Parathyroid adenoma (tissue), 2 donors: Measurements from ENCODE around the gene PROZ.

Experiments used
- H2AFZ ChIP-seq: fragments of 300-600 bp; sonication (generic); one replicate; pipeline ENCODE4 v1.7.0; 2017; ENCODE audit warnings: antibody characterized with exemption, mild to moderate bottlenecking
- H3K27ac ChIP-seq: fragments of 300-600 bp; sonication (generic); one replicate; pipeline ENCODE4 v1.7.0; 2017
- H3K27me3 ChIP-seq: fragments of 300-600 bp; sonication (generic); one replicate; pipeline ENCODE4 v1.7.0; 2017; ENCODE audit warnings: low read length; ENCODE audit not compliant: control insufficient read depth, insufficient read depth
- H3K36me3 ChIP-seq: fragments of 300-600 bp; sonication (generic); one replicate; pipeline ENCODE4 v1.7.0; 2017; ENCODE audit warnings: low read length; ENCODE audit not compliant: control insufficient read depth, insufficient read depth
- H3K4me1 ChIP-seq: fragments of 300-600 bp; sonication (generic); one replicate; pipeline ENCODE4 v1.7.0; 2017; ENCODE audit warnings: control low read depth
- H3K4me2 ChIP-seq: fragments of 300-600 bp; sonication (generic); one replicate; pipeline ENCODE4 v1.7.0; 2017; ENCODE audit warnings: low read length
- H3K4me3 ChIP-seq: fragments of 300-600 bp; sonication (generic); one replicate; pipeline ENCODE4 v1.7.0; 2017; ENCODE audit warnings: low read depth, low read length
- H3K79me2 ChIP-seq: fragments of 300-600 bp; sonication (generic); one replicate; pipeline ENCODE4 v1.7.0; 2017; ENCODE audit warnings: control low read depth
- H3K9ac ChIP-seq: fragments of 300-600 bp; sonication (generic); one replicate; pipeline ENCODE4 v1.7.0; 2017; ENCODE audit warnings: mild to moderate bottlenecking
- H3K9me3 ChIP-seq: fragments of 300-600 bp; sonication (generic); one replicate; pipeline ENCODE4 v1.7.0; 2017; ENCODE audit warnings: low read length; ENCODE audit not compliant: control insufficient read depth
- TF ChIP-seq, protein P1 (sequence below): fragments of 300-600 bp; sonication (generic); IDR thresholded peaks from one replicate; pipeline ENCODE4 v1.7.0; 2017; ENCODE audit warnings: antibody characterized with exemption, mild to moderate bottlenecking
- donor health status: primary hyperparathyroidism.

The PROZ gene

DNA sequence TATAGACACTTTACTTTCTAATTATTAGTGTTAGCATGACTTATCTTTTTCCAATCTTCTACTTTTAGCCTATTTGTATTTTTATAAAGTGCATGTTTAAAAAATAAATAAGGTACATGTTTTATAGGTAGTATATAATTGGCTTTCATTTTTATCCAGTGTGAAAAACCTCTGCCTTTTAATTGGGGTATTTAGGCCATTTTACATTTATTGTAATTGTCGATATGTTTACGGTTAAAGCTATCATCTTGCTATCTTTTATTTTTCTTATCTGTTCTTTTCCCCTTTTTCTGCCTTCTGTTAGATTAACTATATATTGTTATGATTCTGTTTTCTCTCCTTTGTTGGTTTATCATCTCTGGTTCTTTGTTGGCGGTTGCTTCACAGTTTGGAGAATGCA, 9.1 kb downstream of the PROZ start:
- Histone ChIP-seq H3K4me1 (no peaks in the 10 kb centered on the region), H3K27ac (no peak overlapping the region), H3K4me2 (no peak overlapping the region), H2AFZ (no peak overlapping the region), H3K27me3 (no peaks in the 10 kb centered on the region), H3K79me2 (no peaks in the 10 kb centered on the region), H3K9ac (no peak overlapping the region), H3K4me3 (no peak overlapping the region), H3K36me3 (no peaks in the 10 kb centered on the region), H3K9me3 (no peaks in the 10 kb centered on the region)
- TF ChIP-seq, protein P1, sequence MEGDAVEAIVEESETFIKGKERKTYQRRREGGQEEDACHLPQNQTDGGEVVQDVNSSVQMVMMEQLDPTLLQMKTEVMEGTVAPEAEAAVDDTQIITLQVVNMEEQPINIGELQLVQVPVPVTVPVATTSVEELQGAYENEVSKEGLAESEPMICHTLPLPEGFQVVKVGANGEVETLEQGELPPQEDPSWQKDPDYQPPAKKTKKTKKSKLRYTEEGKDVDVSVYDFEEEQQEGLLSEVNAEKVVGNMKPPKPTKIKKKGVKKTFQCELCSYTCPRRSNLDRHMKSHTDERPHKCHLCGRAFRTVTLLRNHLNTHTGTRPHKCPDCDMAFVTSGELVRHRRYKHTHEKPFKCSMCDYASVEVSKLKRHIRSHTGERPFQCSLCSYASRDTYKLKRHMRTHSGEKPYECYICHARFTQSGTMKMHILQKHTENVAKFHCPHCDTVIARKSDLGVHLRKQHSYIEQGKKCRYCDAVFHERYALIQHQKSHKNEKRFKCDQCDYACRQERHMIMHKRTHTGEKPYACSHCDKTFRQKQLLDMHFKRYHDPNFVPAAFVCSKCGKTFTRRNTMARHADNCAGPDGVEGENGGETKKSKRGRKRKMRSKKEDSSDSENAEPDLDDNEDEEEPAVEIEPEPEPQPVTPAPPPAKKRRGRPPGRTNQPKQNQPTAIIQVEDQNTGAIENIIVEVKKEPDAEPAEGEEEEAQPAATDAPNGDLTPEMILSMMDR, result no peak

DNA sequence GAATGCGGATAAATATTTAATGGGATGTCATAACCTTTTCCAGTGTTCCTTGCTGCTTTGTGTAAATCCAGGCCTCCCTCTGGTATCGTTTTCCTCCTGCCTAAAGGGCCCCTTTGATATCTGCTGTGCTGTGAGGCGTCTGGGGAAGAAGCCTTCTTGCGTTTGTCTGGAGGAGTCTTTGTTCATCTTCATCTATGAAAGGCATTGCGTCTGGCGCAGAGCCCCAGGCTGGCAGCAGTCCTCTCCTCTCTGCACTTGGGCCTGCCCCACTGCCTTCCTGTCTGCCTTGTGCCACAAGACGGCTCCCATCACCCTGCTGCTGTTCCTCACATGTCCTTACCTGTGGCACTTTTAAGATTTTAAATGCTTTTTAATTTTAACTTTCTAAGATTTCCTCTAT, 9.8 kb downstream of the PROZ start:
- Histone ChIP-seq H2AFZ (no peak overlapping the region), H3K79me2 (no peaks in the 10 kb centered on the region), H3K9me3 (no peaks in the 10 kb centered on the region), H3K9ac (no peak overlapping the region), H3K36me3 (no peaks in the 10 kb centered on the region), H3K27me3 (no peaks in the 10 kb centered on the region), H3K4me1 (no peaks in the 10 kb centered on the region), H3K4me2 (no peak overlapping the region), H3K27ac (no peak overlapping the region), H3K4me3 (no peak overlapping the region)
- TF ChIP-seq, protein P1, result no peak

DNA sequence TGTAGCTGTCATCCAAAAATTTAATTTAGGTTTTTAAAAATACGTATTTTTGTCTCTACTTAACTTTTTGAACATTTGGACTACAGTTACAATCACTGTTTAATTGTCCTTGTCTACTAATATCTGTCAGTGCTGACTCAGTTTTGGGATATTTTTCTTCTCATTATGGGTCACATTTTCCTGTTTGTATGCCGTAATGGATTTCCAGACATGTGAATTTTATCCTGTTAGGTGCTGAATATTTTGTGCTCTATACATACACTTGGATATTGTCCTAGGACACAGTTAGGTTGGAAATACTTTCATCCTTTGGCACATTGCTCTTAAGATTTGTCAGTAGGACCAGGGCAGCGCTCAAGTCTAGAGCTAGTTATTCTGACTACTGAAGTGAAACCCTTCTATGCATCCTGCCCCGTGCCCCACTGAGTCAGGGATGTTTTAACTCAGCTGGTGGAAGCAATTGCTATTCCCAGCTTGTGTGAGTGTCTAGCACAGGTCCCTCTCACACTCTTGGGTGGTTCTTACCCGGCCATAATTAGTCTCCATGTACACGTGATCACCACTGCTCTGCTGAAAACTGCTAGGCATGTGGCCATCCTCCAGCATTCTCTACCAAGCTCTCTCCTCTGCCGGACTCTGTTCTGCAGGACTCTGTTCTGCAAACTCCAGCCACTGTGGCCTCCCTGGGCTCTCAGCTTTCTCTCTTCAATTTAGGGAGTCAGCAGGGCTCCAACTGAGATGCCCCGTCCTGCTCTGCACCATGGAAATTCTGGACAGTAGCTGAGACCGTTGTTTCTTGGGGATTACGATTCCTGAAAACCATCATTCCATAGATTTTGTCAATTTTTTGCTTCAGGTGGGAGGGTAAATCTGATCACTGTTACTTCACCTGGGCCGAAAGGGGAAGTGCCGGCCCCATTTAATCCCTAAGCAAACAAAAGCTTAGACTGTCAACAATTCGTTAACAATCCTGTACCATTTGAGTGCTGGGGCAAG, 11.1 kb downstream of the PROZ start:
- no peaks in the 10 kb centered on the region for H3K4me1 ChIP-seq
- TF ChIP-seq, protein P1, result no peak
- no peak overlapping the region for H3K4me3 ChIP-seq
- H2AFZ ChIP-seq, result no peak overlapping the region
- H3K4me2 ChIP-seq, result no peak overlapping the region
- H3K27me3 ChIP-seq, result no peaks in the 10 kb centered on the region
- H3K79me2 ChIP-seq, result no peaks in the 10 kb centered on the region
- H3K27ac ChIP-seq, result no peak overlapping the region
- H3K36me3 ChIP-seq, result no peaks in the 10 kb centered on the region
- no peaks in the 10 kb centered on the region for H3K9me3 ChIP-seq
- H3K9ac ChIP-seq, result no peak overlapping the region

DNA sequence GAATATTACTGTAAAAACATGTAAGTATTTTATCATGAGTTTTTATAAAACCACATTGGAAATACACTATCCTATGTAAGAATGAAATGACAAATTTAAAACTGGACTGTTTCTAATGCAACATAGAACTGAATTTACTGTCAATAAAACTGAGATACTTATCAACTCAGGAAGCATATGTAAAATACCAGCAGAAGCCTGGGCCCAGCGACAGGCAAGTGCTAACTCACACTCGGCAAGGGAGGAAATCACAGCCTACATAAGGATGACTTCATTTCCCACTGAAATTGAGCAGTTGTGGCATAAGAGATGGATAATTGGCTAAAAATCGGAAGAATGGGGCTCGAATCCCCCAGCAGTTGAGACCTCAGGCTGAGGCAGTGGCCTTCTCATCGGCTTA, 12.1 kb downstream of the PROZ start:
- Histone ChIP-seq H3K4me2 (no peak overlapping the region), H3K9ac (no peak overlapping the region), H3K36me3 (no peaks in the 10 kb centered on the region), H2AFZ (no peak overlapping the region), H3K27ac (no peak overlapping the region), H3K4me3 (no peak overlapping the region), H3K79me2 (no peaks in the 10 kb centered on the region), H3K27me3 (no peaks in the 10 kb centered on the region), H3K4me1 (no peaks in the 10 kb centered on the region), H3K9me3 (no peaks in the 10 kb centered on the region)
- TF ChIP-seq, protein P1, result no peak
